ENCODE data around the gene KCNH1. TPM values are rescaled to one million over a fixed set of nuclear protein-coding genes. Genes with fewer than 3 reads are reported as not detected.

The KCNH1 gene
- polyA plus RNA-seq, 1 donor from 2014 or later: 3.9 TPM

DNA sequence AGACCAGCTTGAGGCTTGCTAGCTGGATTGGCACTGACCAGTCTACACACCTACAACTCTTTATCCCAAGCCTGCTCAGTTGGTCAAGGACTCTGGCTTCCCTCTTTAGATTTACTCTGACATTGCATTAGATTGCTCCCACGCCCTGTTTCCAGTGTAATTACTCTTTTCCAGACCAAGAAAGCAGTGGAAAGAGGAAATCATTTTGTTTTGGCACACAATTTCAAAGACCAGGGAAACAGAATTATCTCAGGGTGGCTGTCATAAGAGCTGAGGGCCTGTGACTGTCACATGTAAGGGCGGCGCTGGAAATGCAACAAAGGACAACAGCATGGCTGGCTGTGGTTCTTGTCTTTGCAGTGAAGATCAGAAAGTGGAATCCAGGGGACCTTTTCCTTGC, 502.5 kb downstream of the KCNH1 start:
- Histone ChIP-seq H3K36me3 (ENCODE audit: insufficient read depth, low read length) (no peaks in the 10 kb centered on the region), H3K27me3 (ENCODE audit: insufficient read depth, low read depth, low read length) (no peaks in the 10 kb centered on the region), H3K27ac (ENCODE audit: low read length) (no peak overlapping the region), H3K4me2 (ENCODE audit: low read length) (no peak overlapping the region), H3K9me3 (ENCODE audit: low read length) (no peaks in the 10 kb centered on the region), H3K9ac (ENCODE audit: low read length) (no peak overlapping the region), H3K4me3 (ENCODE audit: low read length) (no peak overlapping the region), H2AFZ (ENCODE audit: low read depth, low read length) (no peak overlapping the region), H3K79me2 (replicated peaks; ENCODE audit: insufficient read depth, low read length) (no peaks in the 10 kb centered on the region), H4K20me1 (ENCODE audit: insufficient read depth) (no peaks in the 10 kb centered on the region), H3K9me2 (ENCODE audit: insufficient read depth, low read length) (no peaks in the 10 kb centered on the region), H3F3A (ENCODE audit: insufficient read depth, low read length, poor library complexity, severe bottlenecking) (no peaks in the 10 kb centered on the region)
- no peak for TF ChIP-seq TAF1 (IDR thresholded peaks at IDR 0.05; ENCODE audit: low read depth)
- no peak for TF ChIP-seq POLR2AphosphoS5 (IDR thresholded peaks at IDR 0.05)
- no peak for TF ChIP-seq EZH2 (IDR thresholded peaks at IDR 0.05; ENCODE audit: borderline replicate concordance, insufficient read depth, low read length, poor library complexity, severe bottlenecking)
- no peak for TF ChIP-seq CTCF (IDR thresholded peaks at IDR 0.05; ENCODE audit: poor library complexity, severe bottlenecking)
- TF ChIP-seq REST (IDR thresholded peaks at IDR 0.05; ENCODE audit: borderline replicate concordance): no peak
- no peak for TF ChIP-seq RAD21 (conservative IDR thresholded peaks at IDR 0.05)
- TF ChIP-seq SMC3 (conservative IDR thresholded peaks at IDR 0.05; ENCODE audit: poor library complexity): no peak
- TF ChIP-seq MXI1 (conservative IDR thresholded peaks at IDR 0.05; ENCODE audit: poor library complexity, severe bottlenecking): no peak
- TF ChIP-seq EP300 (conservative IDR thresholded peaks at IDR 0.05; ENCODE audit: poor library complexity, severe bottlenecking): no peak

DNA sequence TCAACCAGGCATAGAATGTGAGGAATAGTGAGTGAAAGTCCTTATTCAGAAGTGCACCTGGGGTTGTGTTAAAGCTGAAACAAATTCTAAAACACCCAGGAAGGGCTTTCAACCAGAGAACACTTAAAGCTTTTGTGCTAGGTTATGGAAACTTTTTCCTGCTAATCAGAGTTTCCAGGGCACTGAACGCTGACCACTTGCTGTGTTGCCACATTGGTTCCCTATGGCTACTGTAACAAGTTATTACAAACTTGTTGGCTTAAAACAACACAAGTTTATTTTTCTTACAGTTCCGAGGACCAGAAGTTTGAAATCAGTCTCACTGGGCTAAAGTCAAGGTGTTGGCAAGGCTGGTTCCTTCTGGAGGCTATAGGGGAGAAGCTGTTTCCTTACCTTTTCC, 504.7 kb downstream of the KCNH1 start:
- TF ChIP-seq CTCF (IDR thresholded peaks at IDR 0.05; ENCODE audit: poor library complexity, severe bottlenecking) (no peak), EP300 (conservative IDR thresholded peaks at IDR 0.05; ENCODE audit: poor library complexity, severe bottlenecking) (no peak), POLR2AphosphoS5 (IDR thresholded peaks at IDR 0.05) (no peak), MXI1 (conservative IDR thresholded peaks at IDR 0.05; ENCODE audit: poor library complexity, severe bottlenecking) (no peak), RAD21 (conservative IDR thresholded peaks at IDR 0.05) (no peak), EZH2 (IDR thresholded peaks at IDR 0.05; ENCODE audit: borderline replicate concordance, insufficient read depth, low read length, poor library complexity, severe bottlenecking) (no peak), SMC3 (conservative IDR thresholded peaks at IDR 0.05; ENCODE audit: poor library complexity) (no peak), TAF1 (IDR thresholded peaks at IDR 0.05; ENCODE audit: low read depth) (no peak), REST (IDR thresholded peaks at IDR 0.05; ENCODE audit: borderline replicate concordance) (no peak)

More for the DNA sequence above, 504.7 kb downstream of the KCNH1 start:
- Histone ChIP-seq H3F3A (ENCODE audit: insufficient read depth, low read length, poor library complexity, severe bottlenecking) (no peaks in the 10 kb centered on the region), H3K9me2 (ENCODE audit: insufficient read depth, low read length) (no peaks in the 10 kb centered on the region), H3K79me2 (replicated peaks; ENCODE audit: insufficient read depth, low read length) (no peaks in the 10 kb centered on the region), H3K9ac (ENCODE audit: low read length) (no peak overlapping the region), H3K36me3 (ENCODE audit: insufficient read depth, low read length) (no peaks in the 10 kb centered on the region), H3K27me3 (ENCODE audit: insufficient read depth, low read depth, low read length) (no peaks in the 10 kb centered on the region), H3K9me3 (ENCODE audit: low read length) (no peaks in the 10 kb centered on the region), H3K4me2 (ENCODE audit: low read length) (no peak overlapping the region), H4K20me1 (ENCODE audit: insufficient read depth) (no peaks in the 10 kb centered on the region), H2AFZ (ENCODE audit: low read depth, low read length) (no peak overlapping the region), H3K4me3 (ENCODE audit: low read length) (no peak overlapping the region), H3K27ac (ENCODE audit: low read length) (no peak overlapping the region)

All from neural cell (in vitro differentiated cells).